Measurements from ENCODE around the gene OR51S1. TPM values are rescaled to one million over a fixed set of nuclear protein-coding genes. Genes with fewer than 3 reads are reported as not detected.

OR51S1 gene
- total and polyA plus RNA-seq, 7 experiments from 2014 or later: not detected

- Mint-ChIP-seq H3K36me3 (no peaks in the 10 kb centered on the region), H3K4me3 (no peak overlapping the region), H3K4me1 (no peaks in the 10 kb centered on the region), H3K27me3 (peaks cover 0 to 17% (median 13%) of the 10 kb centered on the region in 5 donors), H3K27ac (no peak overlapping the region), H3K9me3 (peaks cover 0 to 5% (median 0%) of the 10 kb centered on the region in 11 donors)
- Histone ChIP-seq H3K4me1 (ENCODE audit: control insufficient read depth in 2 of 2, insufficient read depth in 2 of 2, low read length in 2 of 2) (no peaks in the 10 kb centered on the region), H3K36me3 (ENCODE audit: control insufficient read depth in 2 of 3, insufficient read depth in 3 of 3, low read length in 3 of 3) (no peaks in the 10 kb centered on the region), H3K4me3 (ENCODE audit: low read length) (no peak overlapping the region), H3K9me3 (ENCODE audit: control insufficient read depth in 2 of 3, low read length in 3 of 3) (no peaks in the 10 kb centered on the region), H3K27me3 (ENCODE audit: control insufficient read depth in 2 of 2, insufficient read depth in 2 of 2, low read length in 2 of 2) (no peaks in the 10 kb centered on the region), H3K27ac (ENCODE audit: low read depth, low read length) (no peak overlapping the region)
- ChIA-PET CTCF (no interaction called here), POLR2A (no interaction called here)
- DNase-seq (no peak), ATAC-seq (no peak)
- intact Hi-C loops (cut with micrococcal nuclease): no loop called here
Observed at GRCh38 chr11:4851033-4851432, 2.0 kb upstream of the OR51S1 start.

GRCh38 chr11:4839851-4840549 lies 9.0 kb downstream of the OR51S1 start:
- POLR2A ChIA-PET: no interaction called here
- Histone ChIP-seq H3K27ac (ENCODE audit: low read depth, low read length) (no peak overlapping the region), H3K4me3 (ENCODE audit: low read length) (no peak overlapping the region), H3K9me3 (ENCODE audit: control insufficient read depth in 2 of 3, low read length in 3 of 3) (no peaks in the 10 kb centered on the region), H3K27me3 (ENCODE audit: control insufficient read depth in 2 of 2, insufficient read depth in 2 of 2, low read length in 2 of 2) (no peaks in the 10 kb centered on the region), H3K36me3 (ENCODE audit: control insufficient read depth in 2 of 3, insufficient read depth in 3 of 3, low read length in 3 of 3) (no peaks in the 10 kb centered on the region), H3K4me1 (ENCODE audit: control insufficient read depth in 2 of 2, insufficient read depth in 2 of 2, low read length in 2 of 2) (no peaks in the 10 kb centered on the region)
- Mint-ChIP-seq H3K9me3 (no peaks in the 10 kb centered on the region), H3K36me3 (no peaks in the 10 kb centered on the region), H3K27ac (no peak overlapping the region), H3K4me3 (no peak overlapping the region), H3K4me1 (no peaks in the 10 kb centered on the region), H3K27me3 (peaks cover 0 to 15% (median 7%) of the 10 kb centered on the region in 5 donors)
- intact Hi-C loops (cut with micrococcal nuclease): no loop called here
- DNase-seq: no peak
- CTCF ChIA-PET: no interaction called here
- no peak for ATAC-seq

GRCh38 chr11:4830909-4831308 lies 18.1 kb downstream of the OR51S1 start:
- Histone ChIP-seq H3K9me3 (ENCODE audit: control insufficient read depth in 2 of 3, low read length in 3 of 3) (no peaks in the 10 kb centered on the region), H3K27me3 (ENCODE audit: control insufficient read depth in 2 of 2, insufficient read depth in 2 of 2, low read length in 2 of 2) (no peaks in the 10 kb centered on the region), H3K4me3 (ENCODE audit: low read length) (no peak overlapping the region), H3K4me1 (ENCODE audit: control insufficient read depth in 2 of 2, insufficient read depth in 2 of 2, low read length in 2 of 2) (no peaks in the 10 kb centered on the region), H3K27ac (ENCODE audit: low read depth, low read length) (no peak overlapping the region), H3K36me3 (ENCODE audit: control insufficient read depth in 2 of 3, insufficient read depth in 3 of 3, low read length in 3 of 3) (no peaks in the 10 kb centered on the region)
- H3K9me3 Mint-ChIP-seq: no peaks in the 10 kb centered on the region
- intact Hi-C loops (cut with micrococcal nuclease): no loop called here
- no peak overlapping the region for H3K4me3 Mint-ChIP-seq
- ChIA-PET CTCF (no interaction called here), POLR2A (no interaction called here)
- no peak for ATAC-seq
- no peaks in the 10 kb centered on the region for H3K36me3 Mint-ChIP-seq
- no peak overlapping the region for H3K27ac Mint-ChIP-seq
- no peaks in the 10 kb centered on the region for H3K4me1 Mint-ChIP-seq
- H3K27me3 Mint-ChIP-seq: peaks cover 0 to 14% (median 0%) of the 10 kb centered on the region in 5 donors
- DNase-seq: no peak

DNA sequence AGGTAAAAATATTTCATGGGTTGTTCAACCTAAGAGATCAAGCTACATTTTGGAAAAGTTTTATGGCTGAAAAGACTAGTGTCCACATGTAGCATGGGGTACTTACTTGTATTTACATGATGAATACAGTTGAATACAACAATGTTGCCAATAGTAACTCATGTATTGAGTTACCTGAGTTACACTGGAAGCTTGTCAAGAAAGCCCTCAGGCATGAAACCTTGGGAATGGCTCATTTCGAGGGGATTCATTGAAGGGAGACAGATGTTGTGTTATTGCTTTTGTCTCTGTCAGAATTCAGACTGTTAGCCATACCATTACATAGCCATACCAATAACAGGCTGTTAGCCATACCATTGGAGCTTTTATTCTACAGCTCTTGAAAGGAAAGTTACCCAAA lies 18.7 kb downstream of the OR51S1 start:
- Mint-ChIP-seq H3K9me3 (no peaks in the 10 kb centered on the region), H3K36me3 (no peaks in the 10 kb centered on the region), H3K4me1 (no peaks in the 10 kb centered on the region), H3K27ac (no peak overlapping the region), H3K27me3 (peaks cover 0 to 18% (median 0%) of the 10 kb centered on the region in 5 donors), H3K4me3 (no peak overlapping the region)
- DNase-seq: no peak
- Histone ChIP-seq H3K9me3 (ENCODE audit: control insufficient read depth in 2 of 3, low read length in 3 of 3) (no peaks in the 10 kb centered on the region), H3K27me3 (ENCODE audit: control insufficient read depth in 2 of 2, insufficient read depth in 2 of 2, low read length in 2 of 2) (no peaks in the 10 kb centered on the region), H3K4me1 (ENCODE audit: control insufficient read depth in 2 of 2, insufficient read depth in 2 of 2, low read length in 2 of 2) (no peaks in the 10 kb centered on the region), H3K36me3 (ENCODE audit: control insufficient read depth in 2 of 3, insufficient read depth in 3 of 3, low read length in 3 of 3) (no peaks in the 10 kb centered on the region), H3K4me3 (ENCODE audit: low read length) (no peak overlapping the region), H3K27ac (ENCODE audit: low read depth, low read length) (no peak overlapping the region)
- no peak for ATAC-seq
- ChIA-PET POLR2A (no interaction called here), CTCF (no interaction called here)
- intact Hi-C loops (cut with micrococcal nuclease): no loop called here

DNA sequence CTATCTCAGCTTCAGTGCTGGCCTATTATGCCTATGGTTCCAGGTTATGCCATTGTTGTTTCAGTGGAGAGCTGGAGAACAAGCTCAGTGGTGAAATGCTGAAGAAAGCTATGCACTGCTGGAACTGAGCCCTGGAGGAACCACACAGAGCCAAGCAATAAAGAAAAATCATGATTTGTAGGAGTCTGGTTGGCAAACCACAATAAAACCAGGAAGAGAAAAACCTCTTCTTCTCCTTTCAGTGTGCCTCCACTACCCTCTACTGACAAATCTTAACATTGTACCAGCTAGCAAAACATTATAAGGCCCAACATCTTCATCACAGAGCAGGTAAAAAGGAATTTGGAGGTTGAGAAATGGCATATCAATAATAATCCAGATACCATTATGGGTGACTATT lies 22.6 kb downstream of the OR51S1 start:
- no peaks in the 10 kb centered on the region for H3K36me3 Mint-ChIP-seq
- POLR2A ChIA-PET: no interaction called here
- no peak overlapping the region for H3K27ac Mint-ChIP-seq
- H3K4me1 Mint-ChIP-seq: no peaks in the 10 kb centered on the region
- DNase-seq (no peak), ATAC-seq (no peak)
- no peaks in the 10 kb centered on the region for H3K36me3 ChIP-seq (ENCODE audit: control insufficient read depth in 2 of 3, insufficient read depth in 3 of 3, low read length in 3 of 3)
- no peaks in the 10 kb centered on the region for H3K4me1 ChIP-seq (ENCODE audit: control insufficient read depth in 2 of 2, insufficient read depth in 2 of 2, low read length in 2 of 2)
- H3K9me3 Mint-ChIP-seq: peaks cover 0 to 6% (median 0%) of the 10 kb centered on the region in 11 donors
- intact Hi-C loops (cut with micrococcal nuclease): no loop called here
- no peaks in the 10 kb centered on the region for H3K9me3 ChIP-seq (ENCODE audit: control insufficient read depth in 2 of 3, low read length in 3 of 3)
- H3K27me3 Mint-ChIP-seq: peaks cover 0 to 44% (median 15%) of the 10 kb centered on the region in 5 donors
- no peak overlapping the region for H3K4me3 Mint-ChIP-seq
- no peak overlapping the region for H3K27ac ChIP-seq (ENCODE audit: low read depth, low read length)
- H3K4me3 ChIP-seq (ENCODE audit: low read length): no peak overlapping the region
- CTCF ChIA-PET: no interaction called here
- no peaks in the 10 kb centered on the region for H3K27me3 ChIP-seq (ENCODE audit: control insufficient read depth in 2 of 2, insufficient read depth in 2 of 2, low read length in 2 of 2)

GRCh38 chr11:4825132-4825531 lies 23.9 kb downstream of the OR51S1 start:
- Histone ChIP-seq H3K4me1 (ENCODE audit: control insufficient read depth in 2 of 2, insufficient read depth in 2 of 2, low read length in 2 of 2) (no peaks in the 10 kb centered on the region), H3K27me3 (ENCODE audit: control insufficient read depth in 2 of 2, insufficient read depth in 2 of 2, low read length in 2 of 2) (no peaks in the 10 kb centered on the region), H3K36me3 (ENCODE audit: control insufficient read depth in 2 of 3, insufficient read depth in 3 of 3, low read length in 3 of 3) (no peaks in the 10 kb centered on the region), H3K9me3 (ENCODE audit: control insufficient read depth in 2 of 3, low read length in 3 of 3) (no peaks in the 10 kb centered on the region), H3K27ac (ENCODE audit: low read depth, low read length) (no peak overlapping the region), H3K4me3 (ENCODE audit: low read length) (no peak overlapping the region)
- ATAC-seq (no peak), DNase-seq (no peak)
- CTCF ChIA-PET: no interaction called here
- intact Hi-C loops (cut with micrococcal nuclease): no loop called here
- peaks cover 0 to 8% (median 0%) of the 10 kb centered on the region in 11 donors for H3K9me3 Mint-ChIP-seq
- peaks cover 0 to 41% (median 15%) of the 10 kb centered on the region in 5 donors for H3K27me3 Mint-ChIP-seq
- no peaks in the 10 kb centered on the region for H3K4me1 Mint-ChIP-seq
- H3K4me3 Mint-ChIP-seq: no peak overlapping the region
- no peak overlapping the region for H3K27ac Mint-ChIP-seq
- H3K36me3 Mint-ChIP-seq: no peaks in the 10 kb centered on the region
- POLR2A ChIA-PET: no interaction called here

GRCh38 chr11:4821021-4821420 lies 28.0 kb downstream of the OR51S1 start, which contains the start of gene OR51F2:
Gene OR51F2 (plus strand): TSS chr11:4821321. CDS start chr11:4821422, 101 bp downstream.
- no peaks in the 10 kb centered on the region for H3K36me3 Mint-ChIP-seq
- H3K4me3 Mint-ChIP-seq: no peak within 1 kb of the TSS
- Histone ChIP-seq H3K36me3 (ENCODE audit: control insufficient read depth in 2 of 3, insufficient read depth in 3 of 3, low read length in 3 of 3) (no peaks in the 10 kb centered on the region), H3K27me3 (ENCODE audit: control insufficient read depth in 2 of 2, insufficient read depth in 2 of 2, low read length in 2 of 2) (no peaks in the 10 kb centered on the region), H3K4me3 (ENCODE audit: low read length) (no peak within 1 kb of the TSS), H3K4me1 (ENCODE audit: control insufficient read depth in 2 of 2, insufficient read depth in 2 of 2, low read length in 2 of 2) (no peaks in the 10 kb centered on the region), H3K9me3 (ENCODE audit: control insufficient read depth in 2 of 3, low read length in 3 of 3) (no peaks in the 10 kb centered on the region), H3K27ac (ENCODE audit: low read depth, low read length) (no peak within 1 kb of the TSS)
- ATAC-seq (no peak), DNase-seq (no peak)
- intact Hi-C loops (cut with micrococcal nuclease): no loop called here
- ChIA-PET CTCF (no interaction called here), POLR2A (no interaction called here)
- no peaks in the 10 kb centered on the region for H3K4me1 Mint-ChIP-seq
- peaks cover 0 to 8% (median 0%) of the 10 kb centered on the region in 11 donors for H3K9me3 Mint-ChIP-seq
- H3K27me3 Mint-ChIP-seq: peaks cover 0 to 36% (median 15%) of the 10 kb centered on the region in 5 donors
- H3K27ac Mint-ChIP-seq: no peak within 1 kb of the TSS

Measured in naive thymus-derived CD4-positive, alpha-beta T cell (primary cell).